HAP-1 (cell line): ENCODE results near the gene LEMD2.

Experiments
- DNase-seq, 2 experiments: peaks; one replicate each; pipeline ENCODE4 v3.0.0-alpha.2; 2016 to 2020; ENCODE audit warnings: low spot score in 2 of 2
- H3K27me3 ChIP-seq: fragments of 250-450 bp; sonication (Bioruptor Pico); 2 replicates; pipeline ENCODE4 v1.5.1; 2020; ENCODE audit warnings: low read depth, mild to moderate bottlenecking, moderate library complexity
- H3K36me3 ChIP-seq: fragments of 250-450 bp; sonication (Bioruptor Pico); replicated peaks from 2 replicates; pipeline ENCODE4 v1.5.1; 2020; ENCODE audit warnings: mild to moderate bottlenecking
- H3K4me1 ChIP-seq: fragments of 250-450 bp; sonication (Bioruptor Pico); 2 replicates; pipeline ENCODE4 v1.5.1; 2020; ENCODE audit warnings: mild to moderate bottlenecking
- H3K4me3 ChIP-seq: fragments of 250-450 bp; sonication (Bioruptor Pico); 2 replicates; pipeline ENCODE4 v1.5.1; 2020; ENCODE audit warnings: mild to moderate bottlenecking, moderate library complexity
- H3K9me3 ChIP-seq: fragments of 250-450 bp; sonication (Bioruptor Pico); 2 replicates; pipeline ENCODE4 v1.5.1; 2020; ENCODE audit warnings: mild to moderate bottlenecking, moderate library complexity
- in situ Hi-C: fragments of 300-500 bp; cut with MboI; formaldehyde crosslinking; loops from 3 replicates; pipeline ENCODE4 v1.14.3; 2020; ENCODE audit warnings: low sequenced_read_pairs, inconsistent platforms, mixed read lengths

Gene LEMD2

GRCh38 chr6:33724102-33725023, 64.6 kb downstream of the LEMD2 start:
- in situ Hi-C loops = no loop called here
- DNase-seq = no peak
- H3K4me3 ChIP-seq = no peak overlapping the region

GRCh38 chr6:33723371-33724085, 65.4 kb downstream of the LEMD2 start:
- DNase-seq = no peak
- H3K4me3 ChIP-seq = no peak overlapping the region
- in situ Hi-C loops = no loop called here
- H3K4me1 ChIP-seq = no peaks in the 10 kb centered on the region
- H3K36me3 ChIP-seq = no peaks in the 10 kb centered on the region
- H3K9me3 ChIP-seq = no peaks in the 10 kb centered on the region
- H3K27me3 ChIP-seq = peaks cover 47% of the 10 kb centered on the region

More at GRCh38 chr6:33724102-33725023, 64.6 kb downstream of the LEMD2 start:
- H3K36me3 ChIP-seq = no peaks in the 10 kb centered on the region
- peaks cover 47% of the 10 kb centered on the region for H3K27me3 ChIP-seq
- H3K4me1 ChIP-seq = no peaks in the 10 kb centered on the region
- no peaks in the 10 kb centered on the region for H3K9me3 ChIP-seq

GRCh38 chr6:33722103-33722623, 66.8 kb downstream of the LEMD2 start:
- no peak for DNase-seq
- Histone ChIP-seq H3K9me3 (no peaks in the 10 kb centered on the region), H3K27me3 (peaks cover 47% of the 10 kb centered on the region), H3K4me3 (no peak overlapping the region), H3K4me1 (no peaks in the 10 kb centered on the region), H3K36me3 (no peaks in the 10 kb centered on the region)
- in situ Hi-C loops = no loop called here

GRCh38 chr6:33721508-33721907, 67.4 kb downstream of the LEMD2 start:
- Histone ChIP-seq H3K4me3 (no peak overlapping the region), H3K9me3 (no peaks in the 10 kb centered on the region), H3K27me3 (peaks cover 47% of the 10 kb centered on the region), H3K36me3 (no peaks in the 10 kb centered on the region), H3K4me1 (no peaks in the 10 kb centered on the region)
- DNase-seq = no peak
- in situ Hi-C loops = no loop called here
